Astrocyte (in vitro differentiated cells and primary cell): ENCODE results near the gene MLPH.

Experiments
- EZH2 ChIP-seq: IDR thresholded peaks from 2 replicates; pipeline ENCODE4 v1.6.1; 2012; ENCODE audit warnings: mild to moderate bottlenecking, low read length, inconsistent platforms; ENCODE audit not compliant: insufficient read depth
- TF ChIP-seq, protein P1 (sequence below): IDR thresholded peaks from 2 replicates; pipeline ENCODE4 v1.5.1; 2011; ENCODE audit warnings: low read depth, mild to moderate bottlenecking, inconsistent platforms, low read length, moderate library complexity; ENCODE audit not compliant: insufficient read depth

GRCh38 chr2:237453671-237454070, 33.4 kb upstream of the MLPH start:
- TF ChIP-seq, protein P1, sequence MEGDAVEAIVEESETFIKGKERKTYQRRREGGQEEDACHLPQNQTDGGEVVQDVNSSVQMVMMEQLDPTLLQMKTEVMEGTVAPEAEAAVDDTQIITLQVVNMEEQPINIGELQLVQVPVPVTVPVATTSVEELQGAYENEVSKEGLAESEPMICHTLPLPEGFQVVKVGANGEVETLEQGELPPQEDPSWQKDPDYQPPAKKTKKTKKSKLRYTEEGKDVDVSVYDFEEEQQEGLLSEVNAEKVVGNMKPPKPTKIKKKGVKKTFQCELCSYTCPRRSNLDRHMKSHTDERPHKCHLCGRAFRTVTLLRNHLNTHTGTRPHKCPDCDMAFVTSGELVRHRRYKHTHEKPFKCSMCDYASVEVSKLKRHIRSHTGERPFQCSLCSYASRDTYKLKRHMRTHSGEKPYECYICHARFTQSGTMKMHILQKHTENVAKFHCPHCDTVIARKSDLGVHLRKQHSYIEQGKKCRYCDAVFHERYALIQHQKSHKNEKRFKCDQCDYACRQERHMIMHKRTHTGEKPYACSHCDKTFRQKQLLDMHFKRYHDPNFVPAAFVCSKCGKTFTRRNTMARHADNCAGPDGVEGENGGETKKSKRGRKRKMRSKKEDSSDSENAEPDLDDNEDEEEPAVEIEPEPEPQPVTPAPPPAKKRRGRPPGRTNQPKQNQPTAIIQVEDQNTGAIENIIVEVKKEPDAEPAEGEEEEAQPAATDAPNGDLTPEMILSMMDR: no peak
- no peak for TF ChIP-seq EZH2
